GM23338 (cell line): Measurements from ENCODE around the gene PSMA2.

Experiments used
- EZH2phosphoT487 ChIP-seq: fragments of 200-600 bp; sonication (generic); IDR thresholded peaks from one replicate; pipeline ENCODE4 v1.8.1; 2018; ENCODE audit warnings: antibody characterized with exemption; ENCODE audit not compliant: unreplicated experiment
- TF ChIP-seq, protein P1 (sequence below), 2 experiments: fragments of 200-600 bp in 1 of 2; sonication (generic) in 1 of 2; conservative IDR thresholded peaks; 2 replicates each; pipeline versions ENCODE4 v1.5.1 to v1.6.1; 2016 to 2017; ENCODE audit warnings: antibody characterized with exemption in 2 of 2, low read depth in 2 of 2, mild to moderate bottlenecking in 2 of 2, moderate library complexity in 1 of 2
- TF ChIP-seq, protein P2 (sequence below): IDR thresholded peaks from one replicate; pipeline ENCODE4 v1.6.1; 2018; ENCODE audit warnings: antibody characterized with exemption; ENCODE audit not compliant: unreplicated experiment
- TF ChIP-seq, protein P3 (sequence below): fragments of 250-450 bp; sonication (Bioruptor Pico); IDR thresholded peaks from 2 replicates; pipeline ENCODE4 v1.5.0; 2020; ENCODE audit warnings: mild to moderate bottlenecking, moderate library complexity

DNA sequence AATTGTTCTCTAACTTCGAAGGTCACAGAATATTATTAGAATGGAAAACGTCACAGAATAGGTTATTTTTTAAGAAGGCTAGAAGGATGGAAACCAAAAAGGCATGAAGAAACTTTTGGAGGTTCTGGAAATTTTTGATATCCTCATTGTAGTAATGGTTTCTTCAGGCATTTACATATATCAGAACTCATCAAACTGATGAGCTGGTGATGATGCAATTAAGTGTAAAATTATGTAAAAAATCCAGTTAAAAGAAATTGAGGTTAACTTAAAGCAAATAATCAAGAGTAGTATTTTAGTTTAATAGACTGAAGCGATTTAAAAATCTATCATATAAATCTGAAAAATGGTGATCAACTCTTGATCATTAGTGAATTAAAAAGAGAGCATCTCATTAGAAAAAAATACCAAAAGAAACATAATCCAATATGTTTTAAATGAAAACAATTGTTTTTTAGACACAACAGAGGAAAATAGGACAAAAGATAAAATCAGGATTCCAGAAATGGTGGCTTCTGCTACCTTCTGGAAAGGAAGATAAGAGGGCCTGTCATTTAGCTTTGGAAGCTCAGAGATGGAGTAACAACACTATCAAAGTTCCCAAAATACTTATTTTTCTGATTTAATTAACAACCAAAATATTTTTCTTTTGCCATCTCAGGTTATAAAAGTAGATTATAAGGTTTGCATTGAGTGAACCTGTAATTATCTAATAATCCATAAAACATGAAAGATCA lies 9.8 kb downstream of the PSMA2 start:
- TF ChIP-seq, protein P1, sequence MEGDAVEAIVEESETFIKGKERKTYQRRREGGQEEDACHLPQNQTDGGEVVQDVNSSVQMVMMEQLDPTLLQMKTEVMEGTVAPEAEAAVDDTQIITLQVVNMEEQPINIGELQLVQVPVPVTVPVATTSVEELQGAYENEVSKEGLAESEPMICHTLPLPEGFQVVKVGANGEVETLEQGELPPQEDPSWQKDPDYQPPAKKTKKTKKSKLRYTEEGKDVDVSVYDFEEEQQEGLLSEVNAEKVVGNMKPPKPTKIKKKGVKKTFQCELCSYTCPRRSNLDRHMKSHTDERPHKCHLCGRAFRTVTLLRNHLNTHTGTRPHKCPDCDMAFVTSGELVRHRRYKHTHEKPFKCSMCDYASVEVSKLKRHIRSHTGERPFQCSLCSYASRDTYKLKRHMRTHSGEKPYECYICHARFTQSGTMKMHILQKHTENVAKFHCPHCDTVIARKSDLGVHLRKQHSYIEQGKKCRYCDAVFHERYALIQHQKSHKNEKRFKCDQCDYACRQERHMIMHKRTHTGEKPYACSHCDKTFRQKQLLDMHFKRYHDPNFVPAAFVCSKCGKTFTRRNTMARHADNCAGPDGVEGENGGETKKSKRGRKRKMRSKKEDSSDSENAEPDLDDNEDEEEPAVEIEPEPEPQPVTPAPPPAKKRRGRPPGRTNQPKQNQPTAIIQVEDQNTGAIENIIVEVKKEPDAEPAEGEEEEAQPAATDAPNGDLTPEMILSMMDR (conservative IDR thresholded peaks at IDR 0.05; ENCODE audit: low read depth in 2 of 2) = no peak
- TF ChIP-seq, protein P2, sequence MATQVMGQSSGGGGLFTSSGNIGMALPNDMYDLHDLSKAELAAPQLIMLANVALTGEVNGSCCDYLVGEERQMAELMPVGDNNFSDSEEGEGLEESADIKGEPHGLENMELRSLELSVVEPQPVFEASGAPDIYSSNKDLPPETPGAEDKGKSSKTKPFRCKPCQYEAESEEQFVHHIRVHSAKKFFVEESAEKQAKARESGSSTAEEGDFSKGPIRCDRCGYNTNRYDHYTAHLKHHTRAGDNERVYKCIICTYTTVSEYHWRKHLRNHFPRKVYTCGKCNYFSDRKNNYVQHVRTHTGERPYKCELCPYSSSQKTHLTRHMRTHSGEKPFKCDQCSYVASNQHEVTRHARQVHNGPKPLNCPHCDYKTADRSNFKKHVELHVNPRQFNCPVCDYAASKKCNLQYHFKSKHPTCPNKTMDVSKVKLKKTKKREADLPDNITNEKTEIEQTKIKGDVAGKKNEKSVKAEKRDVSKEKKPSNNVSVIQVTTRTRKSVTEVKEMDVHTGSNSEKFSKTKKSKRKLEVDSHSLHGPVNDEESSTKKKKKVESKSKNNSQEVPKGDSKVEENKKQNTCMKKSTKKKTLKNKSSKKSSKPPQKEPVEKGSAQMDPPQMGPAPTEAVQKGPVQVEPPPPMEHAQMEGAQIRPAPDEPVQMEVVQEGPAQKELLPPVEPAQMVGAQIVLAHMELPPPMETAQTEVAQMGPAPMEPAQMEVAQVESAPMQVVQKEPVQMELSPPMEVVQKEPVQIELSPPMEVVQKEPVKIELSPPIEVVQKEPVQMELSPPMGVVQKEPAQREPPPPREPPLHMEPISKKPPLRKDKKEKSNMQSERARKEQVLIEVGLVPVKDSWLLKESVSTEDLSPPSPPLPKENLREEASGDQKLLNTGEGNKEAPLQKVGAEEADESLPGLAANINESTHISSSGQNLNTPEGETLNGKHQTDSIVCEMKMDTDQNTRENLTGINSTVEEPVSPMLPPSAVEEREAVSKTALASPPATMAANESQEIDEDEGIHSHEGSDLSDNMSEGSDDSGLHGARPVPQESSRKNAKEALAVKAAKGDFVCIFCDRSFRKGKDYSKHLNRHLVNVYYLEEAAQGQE = no peak
- TF ChIP-seq EZH2phosphoT487 = no peak
- TF ChIP-seq, protein P3, sequence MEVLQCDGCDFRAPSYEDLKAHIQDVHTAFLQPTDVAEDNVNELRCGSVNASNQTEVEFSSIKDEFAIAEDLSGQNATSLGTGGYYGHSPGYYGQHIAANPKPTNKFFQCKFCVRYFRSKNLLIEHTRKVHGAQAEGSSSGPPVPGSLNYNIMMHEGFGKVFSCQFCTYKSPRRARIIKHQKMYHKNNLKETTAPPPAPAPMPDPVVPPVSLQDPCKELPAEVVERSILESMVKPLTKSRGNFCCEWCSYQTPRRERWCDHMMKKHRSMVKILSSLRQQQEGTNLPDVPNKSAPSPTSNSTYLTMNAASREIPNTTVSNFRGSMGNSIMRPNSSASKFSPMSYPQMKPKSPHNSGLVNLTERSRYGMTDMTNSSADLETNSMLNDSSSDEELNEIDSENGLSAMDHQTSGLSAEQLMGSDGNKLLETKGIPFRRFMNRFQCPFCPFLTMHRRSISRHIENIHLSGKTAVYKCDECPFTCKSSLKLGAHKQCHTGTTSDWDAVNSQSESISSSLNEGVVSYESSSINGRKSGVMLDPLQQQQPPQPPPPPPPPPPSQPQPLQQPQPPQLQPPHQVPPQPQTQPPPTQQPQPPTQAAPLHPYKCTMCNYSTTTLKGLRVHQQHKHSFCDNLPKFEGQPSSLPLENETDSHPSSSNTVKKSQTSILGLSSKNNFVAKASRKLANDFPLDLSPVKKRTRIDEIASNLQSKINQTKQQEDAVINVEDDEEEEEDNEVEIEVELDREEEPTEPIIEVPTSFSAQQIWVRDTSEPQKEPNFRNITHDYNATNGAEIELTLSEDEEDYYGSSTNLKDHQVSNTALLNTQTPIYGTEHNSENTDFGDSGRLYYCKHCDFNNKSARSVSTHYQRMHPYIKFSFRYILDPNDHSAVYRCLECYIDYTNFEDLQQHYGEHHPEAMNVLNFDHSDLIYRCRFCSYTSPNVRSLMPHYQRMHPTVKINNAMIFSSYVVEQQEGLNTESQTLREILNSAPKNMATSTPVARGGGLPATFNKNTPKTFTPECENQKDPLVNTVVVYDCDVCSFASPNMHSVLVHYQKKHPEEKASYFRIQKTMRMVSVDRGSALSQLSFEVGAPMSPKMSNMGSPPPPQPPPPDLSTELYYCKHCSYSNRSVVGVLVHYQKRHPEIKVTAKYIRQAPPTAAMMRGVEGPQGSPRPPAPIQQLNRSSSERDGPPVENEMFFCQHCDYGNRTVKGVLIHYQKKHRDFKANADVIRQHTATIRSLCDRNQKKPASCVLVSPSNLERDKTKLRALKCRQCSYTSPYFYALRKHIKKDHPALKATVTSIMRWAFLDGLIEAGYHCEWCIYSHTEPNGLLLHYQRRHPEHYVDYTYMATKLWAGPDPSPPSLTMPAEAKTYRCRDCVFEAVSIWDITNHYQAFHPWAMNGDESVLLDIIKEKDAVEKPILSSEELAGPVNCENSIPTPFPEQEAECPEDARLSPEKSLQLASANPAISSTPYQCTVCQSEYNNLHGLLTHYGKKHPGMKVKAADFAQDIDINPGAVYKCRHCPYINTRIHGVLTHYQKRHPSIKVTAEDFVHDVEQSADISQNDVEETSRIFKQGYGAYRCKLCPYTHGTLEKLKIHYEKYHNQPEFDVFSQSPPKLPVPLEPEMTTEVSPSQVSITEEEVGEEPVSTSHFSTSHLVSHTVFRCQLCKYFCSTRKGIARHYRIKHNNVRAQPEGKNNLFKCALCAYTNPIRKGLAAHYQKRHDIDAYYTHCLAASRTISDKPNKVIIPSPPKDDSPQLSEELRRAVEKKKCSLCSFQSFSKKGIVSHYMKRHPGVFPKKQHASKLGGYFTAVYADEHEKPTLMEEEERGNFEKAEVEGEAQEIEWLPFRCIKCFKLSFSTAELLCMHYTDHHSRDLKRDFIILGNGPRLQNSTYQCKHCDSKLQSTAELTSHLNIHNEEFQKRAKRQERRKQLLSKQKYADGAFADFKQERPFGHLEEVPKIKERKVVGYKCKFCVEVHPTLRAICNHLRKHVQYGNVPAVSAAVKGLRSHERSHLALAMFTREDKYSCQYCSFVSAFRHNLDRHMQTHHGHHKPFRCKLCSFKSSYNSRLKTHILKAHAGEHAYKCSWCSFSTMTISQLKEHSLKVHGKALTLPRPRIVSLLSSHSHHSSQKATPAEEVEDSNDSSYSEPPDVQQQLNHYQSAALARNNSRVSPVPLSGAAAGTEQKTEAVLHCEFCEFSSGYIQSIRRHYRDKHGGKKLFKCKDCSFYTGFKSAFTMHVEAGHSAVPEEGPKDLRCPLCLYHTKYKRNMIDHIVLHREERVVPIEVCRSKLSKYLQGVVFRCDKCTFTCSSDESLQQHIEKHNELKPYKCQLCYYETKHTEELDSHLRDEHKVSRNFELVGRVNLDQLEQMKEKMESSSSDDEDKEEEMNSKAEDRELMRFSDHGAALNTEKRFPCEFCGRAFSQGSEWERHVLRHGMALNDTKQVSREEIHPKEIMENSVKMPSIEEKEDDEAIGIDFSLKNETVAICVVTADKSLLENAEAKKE = no peak
